H1 (cell line): ENCODE measurements around the gene CDCA7. TPM values are rescaled to one million over a fixed set of nuclear protein-coding genes. Genes with fewer than 3 reads are reported as not detected.

ENCODE experiments used
- KDM5A ChIP-seq: fragments of 200-600 bp; IDR thresholded peaks from 2 replicates; pipeline ENCODE4 v1.7.1; 2012; ENCODE audit warnings: mild to moderate bottlenecking, low read length, inconsistent platforms, mixed read lengths
- polyA plus RNA-seq, 7 experiments: library from polyadenylated mRNA; depleted of rRNA in 3 of 7; stranded (reverse) in 5 of 7; unstranded in 2 of 7; fragments of >200 nt in 5 of 7; fragments of 200-250 nt in 2 of 7; gene quantifications; 1 replicate in 5 of 7; 2 replicates in 1 of 7; 4 replicates in 1 of 7; pipeline versions ENCODE4 v1.2.1 to v1.2.3, GENCODE V29; 2011 to 2013; ENCODE audit warnings: missing spikeins in 2 of 7, mixed read lengths in 2 of 7
- total RNA-seq: library from RNA; stranded (reverse); fragmentation: NEBNext Ultra II Directional; extraction: Animal tissue kit (Norgen Biotek cat#: 25700); gene quantifications from 2 replicates; pipeline ENCODE4 v1.2.1, GENCODE V29; 2021
- TF ChIP-seq, protein P1 (sequence below): fragments of 300-600 bp; sonication (generic); IDR thresholded peaks from 2 replicates; pipeline ENCODE4 v1.7.1; 2012; ENCODE audit warnings: low read length, moderate library complexity, mild to moderate bottlenecking, inconsistent platforms; ENCODE audit not compliant: insufficient replicate concordance

The CDCA7 gene
- total and polyA plus RNA-seq, 2 of the 8 experiments (the other 6 are each of a cell fraction or from before 2014, with no cell fraction given) = 64.4 to 80.4 TPM

DNA sequence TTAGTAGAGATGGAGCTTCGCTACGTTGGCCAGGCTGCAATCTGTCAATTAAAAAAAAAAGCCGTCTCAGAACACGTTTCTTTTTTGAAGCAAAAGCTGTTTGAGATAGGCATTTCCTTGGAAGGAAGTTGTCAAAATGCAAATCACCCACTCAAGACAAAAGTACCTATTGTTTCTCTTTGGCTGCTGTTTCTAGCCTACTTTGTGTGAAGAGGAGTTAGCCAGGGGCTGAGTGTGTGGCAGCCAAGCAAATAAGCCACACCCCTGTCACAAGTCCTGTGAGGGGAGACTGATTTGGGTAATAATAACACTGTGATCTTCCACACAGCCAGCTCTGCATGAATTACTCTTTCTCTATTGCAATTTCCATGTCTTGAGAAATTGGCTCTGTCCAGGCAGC lies 47.4 kb upstream of the CDCA7 start (continued):
- TF ChIP-seq, protein P1, sequence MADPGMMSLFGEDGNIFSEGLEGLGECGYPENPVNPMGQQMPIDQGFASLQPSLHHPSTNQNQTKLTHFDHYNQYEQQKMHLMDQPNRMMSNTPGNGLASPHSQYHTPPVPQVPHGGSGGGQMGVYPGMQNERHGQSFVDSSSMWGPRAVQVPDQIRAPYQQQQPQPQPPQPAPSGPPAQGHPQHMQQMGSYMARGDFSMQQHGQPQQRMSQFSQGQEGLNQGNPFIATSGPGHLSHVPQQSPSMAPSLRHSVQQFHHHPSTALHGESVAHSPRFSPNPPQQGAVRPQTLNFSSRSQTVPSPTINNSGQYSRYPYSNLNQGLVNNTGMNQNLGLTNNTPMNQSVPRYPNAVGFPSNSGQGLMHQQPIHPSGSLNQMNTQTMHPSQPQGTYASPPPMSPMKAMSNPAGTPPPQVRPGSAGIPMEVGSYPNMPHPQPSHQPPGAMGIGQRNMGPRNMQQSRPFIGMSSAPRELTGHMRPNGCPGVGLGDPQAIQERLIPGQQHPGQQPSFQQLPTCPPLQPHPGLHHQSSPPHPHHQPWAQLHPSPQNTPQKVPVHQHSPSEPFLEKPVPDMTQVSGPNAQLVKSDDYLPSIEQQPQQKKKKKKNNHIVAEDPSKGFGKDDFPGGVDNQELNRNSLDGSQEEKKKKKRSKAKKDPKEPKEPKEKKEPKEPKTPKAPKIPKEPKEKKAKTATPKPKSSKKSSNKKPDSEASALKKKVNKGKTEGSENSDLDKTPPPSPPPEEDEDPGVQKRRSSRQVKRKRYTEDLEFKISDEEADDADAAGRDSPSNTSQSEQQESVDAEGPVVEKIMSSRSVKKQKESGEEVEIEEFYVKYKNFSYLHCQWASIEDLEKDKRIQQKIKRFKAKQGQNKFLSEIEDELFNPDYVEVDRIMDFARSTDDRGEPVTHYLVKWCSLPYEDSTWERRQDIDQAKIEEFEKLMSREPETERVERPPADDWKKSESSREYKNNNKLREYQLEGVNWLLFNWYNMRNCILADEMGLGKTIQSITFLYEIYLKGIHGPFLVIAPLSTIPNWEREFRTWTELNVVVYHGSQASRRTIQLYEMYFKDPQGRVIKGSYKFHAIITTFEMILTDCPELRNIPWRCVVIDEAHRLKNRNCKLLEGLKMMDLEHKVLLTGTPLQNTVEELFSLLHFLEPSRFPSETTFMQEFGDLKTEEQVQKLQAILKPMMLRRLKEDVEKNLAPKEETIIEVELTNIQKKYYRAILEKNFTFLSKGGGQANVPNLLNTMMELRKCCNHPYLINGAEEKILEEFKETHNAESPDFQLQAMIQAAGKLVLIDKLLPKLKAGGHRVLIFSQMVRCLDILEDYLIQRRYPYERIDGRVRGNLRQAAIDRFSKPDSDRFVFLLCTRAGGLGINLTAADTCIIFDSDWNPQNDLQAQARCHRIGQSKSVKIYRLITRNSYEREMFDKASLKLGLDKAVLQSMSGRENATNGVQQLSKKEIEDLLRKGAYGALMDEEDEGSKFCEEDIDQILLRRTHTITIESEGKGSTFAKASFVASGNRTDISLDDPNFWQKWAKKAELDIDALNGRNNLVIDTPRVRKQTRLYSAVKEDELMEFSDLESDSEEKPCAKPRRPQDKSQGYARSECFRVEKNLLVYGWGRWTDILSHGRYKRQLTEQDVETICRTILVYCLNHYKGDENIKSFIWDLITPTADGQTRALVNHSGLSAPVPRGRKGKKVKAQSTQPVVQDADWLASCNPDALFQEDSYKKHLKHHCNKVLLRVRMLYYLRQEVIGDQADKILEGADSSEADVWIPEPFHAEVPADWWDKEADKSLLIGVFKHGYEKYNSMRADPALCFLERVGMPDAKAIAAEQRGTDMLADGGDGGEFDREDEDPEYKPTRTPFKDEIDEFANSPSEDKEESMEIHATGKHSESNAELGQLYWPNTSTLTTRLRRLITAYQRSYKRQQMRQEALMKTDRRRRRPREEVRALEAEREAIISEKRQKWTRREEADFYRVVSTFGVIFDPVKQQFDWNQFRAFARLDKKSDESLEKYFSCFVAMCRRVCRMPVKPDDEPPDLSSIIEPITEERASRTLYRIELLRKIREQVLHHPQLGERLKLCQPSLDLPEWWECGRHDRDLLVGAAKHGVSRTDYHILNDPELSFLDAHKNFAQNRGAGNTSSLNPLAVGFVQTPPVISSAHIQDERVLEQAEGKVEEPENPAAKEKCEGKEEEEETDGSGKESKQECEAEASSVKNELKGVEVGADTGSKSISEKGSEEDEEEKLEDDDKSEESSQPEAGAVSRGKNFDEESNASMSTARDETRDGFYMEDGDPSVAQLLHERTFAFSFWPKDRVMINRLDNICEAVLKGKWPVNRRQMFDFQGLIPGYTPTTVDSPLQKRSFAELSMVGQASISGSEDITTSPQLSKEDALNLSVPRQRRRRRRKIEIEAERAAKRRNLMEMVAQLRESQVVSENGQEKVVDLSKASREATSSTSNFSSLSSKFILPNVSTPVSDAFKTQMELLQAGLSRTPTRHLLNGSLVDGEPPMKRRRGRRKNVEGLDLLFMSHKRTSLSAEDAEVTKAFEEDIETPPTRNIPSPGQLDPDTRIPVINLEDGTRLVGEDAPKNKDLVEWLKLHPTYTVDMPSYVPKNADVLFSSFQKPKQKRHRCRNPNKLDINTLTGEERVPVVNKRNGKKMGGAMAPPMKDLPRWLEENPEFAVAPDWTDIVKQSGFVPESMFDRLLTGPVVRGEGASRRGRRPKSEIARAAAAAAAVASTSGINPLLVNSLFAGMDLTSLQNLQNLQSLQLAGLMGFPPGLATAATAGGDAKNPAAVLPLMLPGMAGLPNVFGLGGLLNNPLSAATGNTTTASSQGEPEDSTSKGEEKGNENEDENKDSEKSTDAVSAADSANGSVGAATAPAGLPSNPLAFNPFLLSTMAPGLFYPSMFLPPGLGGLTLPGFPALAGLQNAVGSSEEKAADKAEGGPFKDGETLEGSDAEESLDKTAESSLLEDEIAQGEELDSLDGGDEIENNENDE = no peak
- no peak for TF ChIP-seq KDM5A
- TF ChIP-seq, all 59 proteins: peak for 0
